H54 (cell line): ENCODE results near the gene MUC12.
"Not testable (repeated sequence)": the region's sequence is repeated elsewhere in the genome, so short reads cannot be mapped to it uniquely, and the experiment has no call there.

ENCODE experiments used
- DNase-seq: peaks from one replicate; pipeline ENCODE4 v3.0.0; 2011; ENCODE audit warnings: low spot score, mixed read lengths; ENCODE audit not compliant: insufficient read length
- FAIRE-seq: peaks from 3 replicates; lab custom pipeline; 2011; peaks lifted over from hg19 to GRCh38; lab: Jason Lieb, UNC
- POLR2A ChIP-seq: IDR thresholded peaks from 2 replicates; pipeline ENCODE4 v1.6.1; 2011; ENCODE audit warnings: low read depth, mild to moderate bottlenecking, low read length

MUC12 gene, protein sequence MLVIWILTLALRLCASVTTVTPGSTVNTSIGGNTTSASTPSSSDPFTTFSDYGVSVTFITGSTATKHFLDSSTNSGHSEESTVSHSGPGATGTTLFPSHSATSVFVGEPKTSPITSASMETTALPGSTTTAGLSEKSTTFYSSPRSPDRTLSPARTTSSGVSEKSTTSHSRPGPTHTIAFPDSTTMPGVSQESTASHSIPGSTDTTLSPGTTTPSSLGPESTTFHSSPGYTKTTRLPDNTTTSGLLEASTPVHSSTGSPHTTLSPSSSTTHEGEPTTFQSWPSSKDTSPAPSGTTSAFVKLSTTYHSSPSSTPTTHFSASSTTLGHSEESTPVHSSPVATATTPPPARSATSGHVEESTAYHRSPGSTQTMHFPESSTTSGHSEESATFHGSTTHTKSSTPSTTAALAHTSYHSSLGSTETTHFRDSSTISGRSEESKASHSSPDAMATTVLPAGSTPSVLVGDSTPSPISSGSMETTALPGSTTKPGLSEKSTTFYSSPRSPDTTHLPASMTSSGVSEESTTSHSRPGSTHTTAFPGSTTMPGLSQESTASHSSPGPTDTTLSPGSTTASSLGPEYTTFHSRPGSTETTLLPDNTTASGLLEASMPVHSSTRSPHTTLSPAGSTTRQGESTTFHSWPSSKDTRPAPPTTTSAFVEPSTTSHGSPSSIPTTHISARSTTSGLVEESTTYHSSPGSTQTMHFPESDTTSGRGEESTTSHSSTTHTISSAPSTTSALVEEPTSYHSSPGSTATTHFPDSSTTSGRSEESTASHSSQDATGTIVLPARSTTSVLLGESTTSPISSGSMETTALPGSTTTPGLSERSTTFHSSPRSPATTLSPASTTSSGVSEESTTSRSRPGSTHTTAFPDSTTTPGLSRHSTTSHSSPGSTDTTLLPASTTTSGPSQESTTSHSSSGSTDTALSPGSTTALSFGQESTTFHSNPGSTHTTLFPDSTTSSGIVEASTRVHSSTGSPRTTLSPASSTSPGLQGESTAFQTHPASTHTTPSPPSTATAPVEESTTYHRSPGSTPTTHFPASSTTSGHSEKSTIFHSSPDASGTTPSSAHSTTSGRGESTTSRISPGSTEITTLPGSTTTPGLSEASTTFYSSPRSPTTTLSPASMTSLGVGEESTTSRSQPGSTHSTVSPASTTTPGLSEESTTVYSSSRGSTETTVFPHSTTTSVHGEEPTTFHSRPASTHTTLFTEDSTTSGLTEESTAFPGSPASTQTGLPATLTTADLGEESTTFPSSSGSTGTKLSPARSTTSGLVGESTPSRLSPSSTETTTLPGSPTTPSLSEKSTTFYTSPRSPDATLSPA (N-terminal part only)

DNA sequence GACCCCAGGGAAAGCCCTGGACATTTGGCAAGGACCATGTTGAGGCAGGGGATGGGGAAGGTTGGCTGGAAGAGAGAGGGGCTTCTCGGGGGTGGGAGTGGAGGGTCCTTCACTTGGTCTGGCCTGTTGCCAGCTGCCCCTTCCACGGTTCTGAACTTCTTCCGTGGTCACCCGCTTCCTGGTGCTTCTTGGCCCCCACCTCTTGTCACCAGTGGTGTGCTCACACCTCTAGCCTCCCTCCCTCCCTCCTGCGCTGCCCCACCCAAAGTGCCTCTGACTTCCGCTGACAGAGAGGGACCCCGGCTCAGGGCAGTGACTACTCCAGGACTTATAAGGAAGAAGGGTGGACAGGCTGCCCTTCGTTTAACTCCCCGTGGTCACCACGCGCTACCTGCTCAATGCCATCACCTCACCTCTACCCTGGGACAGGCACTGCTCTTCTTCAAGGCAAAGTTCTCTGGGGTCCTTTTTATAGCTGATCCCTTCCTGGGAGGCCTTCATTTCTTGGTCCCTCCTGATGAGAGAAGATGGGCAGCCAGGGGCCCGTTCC is at the start of gene MUC12:
Gene MUC12 (plus strand): TSS at position 500 of the 550 bp plus-strand sequence. CDS start 58 bp downstream, outside the sequence.
- no peak for TF ChIP-seq POLR2A
- DNase-seq (no peak), FAIRE-seq (no peak)

DNA sequence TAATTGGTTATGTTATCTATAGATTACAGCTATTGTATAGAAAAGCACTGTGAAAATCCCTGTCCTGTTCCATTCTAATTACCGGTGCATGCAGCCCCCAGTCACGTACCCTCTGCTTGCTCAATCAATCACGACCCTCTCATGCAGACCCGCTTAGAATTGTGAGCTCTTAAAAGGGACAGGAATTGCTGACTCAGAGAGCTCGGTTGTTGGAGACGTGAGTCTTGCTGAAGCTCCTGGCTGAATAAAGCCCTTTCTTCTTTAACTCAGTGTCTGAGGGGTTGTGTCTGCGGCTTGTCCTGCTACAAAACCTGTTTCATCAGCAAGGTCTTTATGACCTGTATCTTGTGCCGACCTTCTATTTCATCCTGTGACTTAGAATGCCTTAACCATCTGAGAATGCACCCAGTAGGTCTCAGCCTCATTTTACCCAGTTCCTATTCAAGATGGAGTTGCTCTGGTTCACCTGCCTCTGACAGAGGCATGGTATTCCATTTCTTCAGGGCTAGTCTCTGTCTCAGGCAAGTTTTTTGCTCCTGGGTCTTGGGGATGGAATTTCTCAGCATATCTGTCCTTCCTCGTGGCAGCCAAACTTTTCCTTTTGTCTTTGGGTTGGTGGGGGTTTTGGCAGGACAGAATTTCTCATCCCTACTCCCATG is 49.5 kb upstream of the MUC12 start:
- FAIRE-seq, DNase-seq: not testable (repeated sequence)

DNA sequence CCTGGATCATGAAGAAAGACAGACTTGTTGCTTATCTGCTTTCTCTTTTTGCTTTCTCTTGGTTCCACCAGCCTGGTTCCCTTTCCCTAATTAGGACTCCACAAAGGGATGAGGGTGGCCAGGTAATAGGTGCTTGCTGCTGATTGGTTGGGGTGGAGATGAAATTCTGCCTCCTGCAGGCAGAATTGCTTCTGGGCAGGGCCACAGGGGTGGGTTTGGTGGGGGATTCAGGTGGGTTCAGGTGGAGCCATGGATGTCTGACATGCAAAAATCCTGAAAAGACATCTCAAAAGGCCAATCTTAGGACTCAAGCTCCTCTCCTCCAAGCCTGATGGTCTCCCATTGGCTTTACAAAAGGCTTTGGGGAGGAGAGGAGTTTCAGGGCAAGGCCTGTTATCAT is 48.3 kb upstream of the MUC12 start:
- no peak for DNase-seq
- no peak for FAIRE-seq
- no peak for TF ChIP-seq POLR2A

DNA sequence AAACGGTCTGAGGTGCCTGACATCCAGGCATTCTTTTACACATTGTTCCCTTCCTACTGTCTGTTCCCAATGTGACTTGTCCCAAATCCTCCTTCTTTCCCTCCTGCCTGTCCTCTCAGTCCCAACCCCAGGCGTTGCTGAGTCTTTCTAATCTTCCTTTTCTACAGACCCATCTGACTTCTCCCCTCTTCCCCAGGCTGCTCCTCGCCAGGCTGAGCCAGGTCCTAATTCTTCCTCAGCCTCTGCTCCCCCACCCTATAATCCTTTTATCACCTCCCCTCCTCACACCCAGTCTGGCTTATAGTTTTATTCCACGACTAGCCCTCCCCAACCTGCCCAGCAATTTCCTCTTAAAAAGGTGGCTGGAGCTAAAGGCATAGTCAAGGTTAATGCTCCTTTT is 45.7 kb upstream of the MUC12 start:
- DNase-seq, result not testable (repeated sequence)

DNA sequence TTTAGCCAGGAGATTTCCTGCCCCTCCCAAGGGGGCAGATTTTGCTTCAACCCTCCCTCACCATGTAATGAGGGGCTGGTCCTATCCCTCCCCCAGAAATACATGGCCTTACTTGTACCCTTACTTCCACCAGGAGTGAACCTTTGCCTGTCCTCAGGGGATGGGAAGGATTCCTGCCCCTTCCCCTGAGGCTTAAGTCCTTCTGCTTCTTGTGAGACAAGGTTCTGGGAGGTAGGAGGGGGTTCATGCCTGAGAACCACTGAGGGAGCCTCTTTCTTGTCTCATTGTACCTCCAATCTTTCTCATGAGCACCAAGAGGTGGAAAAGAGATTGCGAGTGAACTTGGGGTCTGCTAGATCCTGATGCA is 39.6 kb upstream of the MUC12 start:
- no peak for FAIRE-seq
- no peak for DNase-seq
- TF ChIP-seq POLR2A, result no peak

More for the DNA sequence above, 45.7 kb upstream of the MUC12 start:
- not testable (repeated sequence) for FAIRE-seq

DNA sequence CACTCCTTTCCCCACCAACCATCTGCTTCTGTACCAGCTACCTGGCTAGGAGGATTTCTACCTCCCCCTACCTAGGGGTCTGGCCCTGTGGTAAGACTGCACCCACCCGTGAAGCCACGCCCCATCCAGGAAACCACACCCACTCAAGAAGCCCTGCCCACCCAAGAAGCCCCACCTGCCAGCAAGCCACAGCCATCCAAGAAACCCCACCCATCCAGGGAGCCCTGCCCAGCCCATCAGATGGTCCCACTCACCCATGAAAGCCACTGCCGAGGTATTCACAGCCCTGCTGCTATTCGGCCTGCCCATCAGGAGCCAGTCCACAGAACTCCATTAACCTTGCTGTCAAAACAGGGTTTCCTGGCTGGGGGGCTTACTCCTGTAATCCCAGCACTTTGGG is 35.6 kb upstream of the MUC12 start:
- DNase-seq, result no peak
- FAIRE-seq, result no peak
- TF ChIP-seq POLR2A, result no peak

DNA sequence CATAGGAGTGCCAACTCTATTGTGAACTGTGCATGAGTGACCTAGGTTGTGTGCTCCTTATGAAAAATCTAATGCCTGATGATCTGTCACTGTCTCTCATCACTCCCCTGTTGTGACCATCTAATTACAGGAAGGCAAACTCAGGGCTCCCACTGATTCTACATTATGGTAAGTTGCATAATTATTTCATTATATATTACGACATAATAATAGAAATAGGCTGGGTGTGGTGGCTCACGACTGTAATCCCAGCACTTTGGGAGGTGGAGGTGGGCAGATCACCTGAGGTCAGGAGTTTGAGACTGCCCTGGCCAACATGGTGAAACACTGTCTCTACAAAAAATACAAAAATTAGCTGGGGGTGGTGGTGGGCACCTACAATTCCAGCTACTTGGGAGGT is 34.0 kb upstream of the MUC12 start:
- FAIRE-seq, DNase-seq: not testable (repeated sequence)

DNA sequence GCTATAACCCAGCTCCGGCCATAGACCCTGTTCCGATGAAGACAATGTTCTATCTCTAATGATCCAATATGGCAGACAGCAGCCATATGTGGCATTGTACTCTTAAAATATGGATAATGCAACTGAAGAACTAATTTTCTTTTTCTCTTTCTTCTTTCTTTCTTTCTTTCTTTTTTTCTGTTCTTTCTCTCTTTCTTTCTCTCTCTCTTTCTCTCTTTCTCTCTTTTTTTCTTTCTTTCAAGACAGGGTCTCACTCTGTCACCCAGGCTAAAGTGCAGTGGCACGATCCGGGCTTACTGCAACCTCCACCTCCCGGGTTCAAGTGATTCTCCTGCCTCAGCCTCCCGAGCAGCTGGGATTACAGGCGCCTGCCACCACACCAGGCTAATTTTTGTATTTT is 33.2 kb upstream of the MUC12 start:
- not testable (repeated sequence) for DNase-seq, FAIRE-seq

DNA sequence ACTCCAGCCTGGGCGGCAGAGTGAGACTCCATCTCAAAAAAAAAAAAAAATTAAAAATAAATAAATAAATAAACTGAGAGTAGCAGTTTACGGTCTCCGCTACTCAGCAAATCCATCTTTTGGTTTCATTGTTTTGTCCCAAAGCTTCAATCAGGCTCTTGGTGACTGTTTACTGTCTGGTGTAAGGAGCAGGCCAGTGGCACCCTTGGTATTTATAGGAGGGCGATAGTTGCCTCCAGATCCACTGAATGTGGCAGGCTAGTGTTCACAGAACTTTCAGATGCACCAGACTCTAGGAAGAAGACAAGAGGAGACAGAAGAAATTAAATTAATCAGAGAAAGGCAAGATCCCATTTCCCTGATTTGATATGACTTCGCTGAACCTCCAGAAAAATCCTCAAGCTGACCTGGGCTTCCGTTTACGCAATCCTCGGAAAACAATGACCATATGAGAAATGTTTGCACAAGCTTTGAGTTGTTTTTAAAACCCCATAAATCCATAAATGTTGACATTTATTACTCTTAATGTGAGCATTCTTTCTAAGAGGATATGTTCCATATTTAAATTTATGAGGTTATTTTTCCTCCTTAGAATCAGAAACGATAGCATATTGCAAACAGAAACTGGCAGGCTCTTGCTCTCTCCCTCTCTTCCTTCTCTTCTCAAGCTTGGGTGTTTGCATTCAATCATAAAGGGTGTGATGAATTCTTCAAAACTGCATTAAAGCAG is 27.2 kb upstream of the MUC12 start:
- no peak for TF ChIP-seq POLR2A
- no peak for FAIRE-seq
- no peak for DNase-seq

DNA sequence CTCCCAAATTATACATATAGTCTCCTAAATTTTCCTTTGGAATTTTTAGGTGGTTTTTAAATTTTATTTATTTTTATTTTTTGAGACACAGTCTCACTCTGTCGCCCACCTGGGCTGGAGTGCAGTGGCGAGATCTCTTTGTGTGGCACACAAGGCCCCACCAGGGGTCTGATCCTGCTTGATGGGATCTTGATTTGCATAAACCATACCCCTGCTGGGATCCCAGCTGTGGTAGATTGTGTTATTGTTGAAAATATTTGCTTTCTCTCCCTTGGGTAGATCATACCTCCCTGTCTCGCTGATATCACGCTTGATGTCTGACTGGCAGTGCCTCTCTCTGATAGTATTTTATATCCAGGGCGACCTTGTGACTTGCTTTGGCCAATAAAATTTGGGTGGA is 25.7 kb upstream of the MUC12 start:
- DNase-seq (no peak), FAIRE-seq (no peak)
- TF ChIP-seq POLR2A, result no peak

DNA sequence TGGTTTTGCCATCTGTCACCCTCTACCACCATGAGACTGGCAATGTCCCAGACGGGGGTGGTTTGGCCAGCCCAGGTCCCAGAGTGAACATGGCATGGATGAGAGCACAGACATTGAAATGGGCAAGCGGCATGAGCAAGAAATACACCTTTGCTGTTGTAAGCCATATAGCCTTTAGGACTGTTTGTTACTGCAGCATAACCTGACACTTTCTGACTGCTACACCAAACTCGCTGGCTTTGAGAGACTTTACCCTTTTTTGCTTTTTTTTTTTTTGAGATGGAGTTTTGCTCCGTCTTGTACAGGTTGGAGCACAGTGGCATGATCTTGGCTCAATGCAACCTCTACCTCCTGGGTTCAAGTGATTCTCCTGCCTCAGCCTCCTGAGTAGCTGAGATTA is 25.2 kb upstream of the MUC12 start:
- DNase-seq (no peak), FAIRE-seq (no peak)

DNA sequence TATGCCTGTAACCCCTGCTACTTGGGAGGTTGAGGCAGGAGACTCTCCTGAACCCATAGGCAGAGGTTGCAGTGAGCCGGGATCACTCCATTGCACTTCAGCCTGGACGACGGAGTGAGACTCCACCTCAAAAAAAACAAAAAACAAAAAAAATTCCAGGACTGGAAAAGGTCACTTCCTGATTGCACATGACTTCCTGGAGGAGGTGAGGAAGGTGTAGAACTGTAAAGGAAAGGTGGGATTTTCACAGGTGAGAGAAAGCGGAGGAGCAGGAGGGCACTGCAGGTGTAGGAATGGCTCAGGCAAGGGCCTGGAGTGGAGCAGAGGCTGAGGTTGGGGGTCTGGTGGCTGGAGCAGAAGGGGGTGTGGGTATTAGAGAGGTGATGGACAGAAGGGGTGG is 23.3 kb upstream of the MUC12 start:
- no peak for FAIRE-seq
- TF ChIP-seq POLR2A, result no peak
- DNase-seq, result no peak

More for the DNA sequence above, 25.2 kb upstream of the MUC12 start:
- no peak for TF ChIP-seq POLR2A

DNA sequence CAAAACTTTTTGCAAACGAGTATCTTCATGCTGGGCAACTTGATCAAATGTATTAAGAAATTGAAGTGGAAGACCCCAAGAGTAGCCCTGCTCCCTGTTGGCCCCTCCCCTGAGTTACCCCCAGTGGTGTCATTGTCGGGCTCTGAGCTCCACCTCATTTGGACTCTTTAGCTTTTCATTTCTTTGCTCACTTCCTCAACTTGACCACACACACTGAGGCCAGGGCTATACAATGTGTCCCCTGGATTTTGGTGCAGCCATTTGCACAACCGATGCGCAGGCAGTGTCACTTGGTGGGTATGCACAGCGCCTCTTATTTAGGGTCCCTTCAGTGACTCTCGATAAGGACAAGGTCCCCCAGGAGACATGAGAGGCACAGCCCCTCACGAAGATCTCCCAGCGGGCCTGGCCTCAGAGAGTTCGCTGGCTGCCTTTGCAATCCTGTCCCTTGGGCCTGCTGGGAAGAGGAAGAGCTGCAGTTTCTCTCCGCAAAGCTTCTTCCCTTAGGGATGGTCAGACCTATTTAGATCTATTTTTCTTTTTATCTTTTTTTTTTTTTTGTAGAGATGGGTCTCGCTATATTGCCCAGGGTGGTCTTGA is 22.5 kb upstream of the MUC12 start:
- no peak for DNase-seq

More for the DNA sequence above, 22.5 kb upstream of the MUC12 start:
- no peak for FAIRE-seq
- no peak for TF ChIP-seq POLR2A
